ENCODE measurements around the gene ZC3H10. TPM values are rescaled to one million over a fixed set of nuclear protein-coding genes. Genes with fewer than 3 reads are reported as not detected.
"Not testable (repeated sequence)": the region's sequence is repeated elsewhere in the genome, so short reads cannot be mapped to it uniquely, and the experiment has no call there.

The ZC3H10 gene
- total RNA-seq, 4 donors from 2014 or later = 3.1 to 9.1 (median 3.7) TPM

DNA sequence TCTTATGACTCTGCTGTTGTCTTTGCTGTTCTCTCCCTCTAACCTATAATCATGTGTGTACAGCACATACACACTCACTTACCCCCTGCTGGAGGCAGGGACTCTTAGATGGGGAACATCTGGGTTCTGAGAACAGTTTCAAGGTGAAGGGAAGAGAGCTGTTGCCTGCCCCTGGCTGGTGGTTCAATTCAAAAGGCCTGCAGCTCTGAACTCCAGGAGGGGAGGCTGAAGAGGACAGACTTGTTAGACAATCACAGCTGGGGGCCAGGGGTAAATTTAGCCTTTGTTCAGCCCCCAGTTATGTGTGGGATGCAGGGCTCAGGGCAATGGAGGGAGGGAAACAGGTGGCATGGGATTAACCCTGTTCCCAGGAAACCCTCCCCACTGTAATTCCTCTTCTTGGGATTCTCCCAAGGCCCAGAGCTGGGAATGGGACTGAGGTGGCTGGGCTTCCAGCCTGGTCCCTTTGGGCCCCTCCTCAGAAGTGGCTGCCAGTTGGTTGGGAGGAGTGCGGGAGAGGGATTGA, 36.2 kb downstream of the ZC3H10 start:
- ATAC-seq = no peak
- peak overlapping the region; percentile 88 to 97 (median 96) for H3K27ac ChIP-seq
- peak in 1 of 2 donors; percentile 12 for TF ChIP-seq POLR2A (IDR thresholded peaks at IDR 0.05)
- TF ChIP-seq CTCF (IDR thresholded peaks at IDR 0.05 in 4 of 5, conservative IDR thresholded peaks at IDR 0.05 in 1 of 5) = no peak
- H3K4me1 ChIP-seq = peaks cover 26 to 42% of the 10 kb centered on the region in 2 donors
- H3K27me3 ChIP-seq = no peaks in the 10 kb centered on the region
- peaks cover 0 to under 1% of the 10 kb centered on the region in 2 donors for H3K36me3 ChIP-seq
- intact Hi-C loops (cut with DNase I; ENCODE audit: low total_unique reads) (no loop called here), in situ Hi-C loops (cut with MboI; ENCODE audit: low sequenced_read_pairs in 4 of 4) (no loop called here)
- no peak for DNase-seq
- H3K4me3 ChIP-seq = peak overlapping the region in 1 of 4 donors; percentile 3
- H3K9me3 ChIP-seq = no peaks in the 10 kb centered on the region

- Histone ChIP-seq H3K4me3 (no peak overlapping the region), H3K27me3 (no peaks in the 10 kb centered on the region), H3K27ac (peak overlapping the region in 3 of 4 donors; percentile 96 to 97 (median 96)), H3K4me1 (peaks cover 31 to 47% of the 10 kb centered on the region in 2 donors), H3K36me3 (peaks cover 0 to 5% of the 10 kb centered on the region in 2 donors), H3K9me3 (no peaks in the 10 kb centered on the region)
- in situ Hi-C loops (cut with MboI; ENCODE audit: low sequenced_read_pairs in 4 of 4) (no loop called here), intact Hi-C loops (cut with DNase I; ENCODE audit: low total_unique reads) (no loop called here)
- ATAC-seq = no peak
- TF ChIP-seq POLR2A (IDR thresholded peaks at IDR 0.05) (no peak), CTCF (IDR thresholded peaks at IDR 0.05 in 4 of 5, conservative IDR thresholded peaks at IDR 0.05 in 1 of 5) (no peak)
- DNase-seq = no peak
Observed at GRCh38 chr12:56154818-56155217, 36.8 kb downstream of the ZC3H10 start.

- in situ Hi-C loops (cut with MboI; ENCODE audit: low sequenced_read_pairs in 4 of 4) = no loop called here
- TF ChIP-seq CTCF (IDR thresholded peaks at IDR 0.05 in 4 of 5, conservative IDR thresholded peaks at IDR 0.05 in 1 of 5) = no peak
- no peak for TF ChIP-seq POLR2A (IDR thresholded peaks at IDR 0.05)
- intact Hi-C loops (cut with DNase I; ENCODE audit: low total_unique reads) = no loop called here
- DNase-seq (no peak), ATAC-seq (no peak)
- H3K36me3 ChIP-seq = peaks cover 0 to 11% of the 10 kb centered on the region in 2 donors
- H3K9me3 ChIP-seq = no peaks in the 10 kb centered on the region
- H3K27ac ChIP-seq = peak overlapping the region in 3 of 4 donors; percentile 96 to 97 (median 96)
- H3K4me1 ChIP-seq = peaks cover 37 to 53% of the 10 kb centered on the region in 2 donors
- H3K4me3 ChIP-seq = no peak overlapping the region
- H3K27me3 ChIP-seq = no peaks in the 10 kb centered on the region
Observed at GRCh38 chr12:56155256-56155845, 37.3 kb downstream of the ZC3H10 start.

DNA sequence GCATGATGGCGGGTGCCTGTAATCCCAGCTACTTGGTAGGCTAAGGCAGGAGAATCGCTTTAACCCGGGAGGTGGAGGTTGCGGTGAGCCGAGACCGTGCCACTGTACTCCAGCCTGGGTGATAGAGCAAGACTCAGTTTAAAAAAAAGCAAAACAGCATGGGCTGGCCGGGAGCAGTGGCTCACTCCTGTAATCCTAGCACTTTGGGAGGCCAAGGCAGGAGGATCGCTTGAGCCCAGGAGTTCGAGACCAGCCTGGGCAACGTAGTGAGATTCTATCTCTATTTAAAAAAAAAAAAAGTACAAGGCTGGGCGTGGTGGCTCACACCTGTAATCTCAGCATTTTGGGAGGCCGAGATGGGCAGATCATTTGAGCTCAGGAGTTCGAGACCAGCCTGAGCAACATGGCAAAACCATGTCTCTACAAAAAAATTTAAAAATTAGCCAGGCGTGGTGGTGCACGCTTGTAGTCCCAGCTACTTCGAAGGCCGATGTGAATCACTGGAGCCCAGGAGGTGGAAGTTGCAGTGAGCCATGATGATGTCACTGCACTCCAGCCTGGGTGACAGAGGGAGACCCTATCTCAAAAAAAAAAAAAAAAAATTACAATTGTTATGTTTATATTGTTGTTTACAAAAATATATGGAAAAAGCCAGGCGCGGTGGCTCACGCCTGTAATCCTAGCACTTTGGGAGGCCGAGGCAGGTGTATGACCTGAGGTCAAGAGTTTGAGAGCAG, 38.6 kb downstream of the ZC3H10 start:
- Histone ChIP-seq H3K4me1 (peaks cover 39 to 54% of the 10 kb centered on the region in 2 donors), H3K27ac (peak overlapping the region; percentile 87 to 97 (median 96)), H3K4me3 (peak overlapping the region; percentile 68 to 93 (median 80)), H3K36me3 (peaks cover 0 to 23% of the 10 kb centered on the region in 2 donors)
- in situ Hi-C loops (cut with MboI; ENCODE audit: low sequenced_read_pairs in 4 of 4); intact Hi-C loops (cut with DNase I; ENCODE audit: low total_unique reads); H3K9me3 ChIP-seq; DNase-seq; ATAC-seq; H3K27me3 ChIP-seq: not testable (repeated sequence)
